Esophagus squamous epithelium (tissue), 4 donors: Measurements from ENCODE around the gene AQP1.

Source experiments
- CTCF ChIP-seq, 6 experiments: fragments of 450-650 bp in 4 of 6; fragments of 200-600 bp in 2 of 6; sonication (generic) in 2 of 6; IDR thresholded peaks; one replicate each; pipeline ENCODE4 v1.5.1; 2016 to 2019; ENCODE audit warnings: antibody characterized with exemption in 6 of 6, mild to moderate bottlenecking in 4 of 6, moderate library complexity in 4 of 6
- POLR2A ChIP-seq, 4 donors: fragments of 450-650 bp; IDR thresholded peaks; one replicate each; pipeline ENCODE4 v1.6.1; 2017; ENCODE audit warnings: antibody characterized with exemption in 4 of 4, mild to moderate bottlenecking in 4 of 4, moderate library complexity in 3 of 4

- TF ChIP-seq CTCF (IDR thresholded peaks at IDR 0.05) (no peak), POLR2A (IDR thresholded peaks at IDR 0.05) (no peak)
These were observed 59.0 kb downstream of the AQP1 start for GRCh38 chr7:30970594-30971094.
